ENCODE measurements around the gene PKNOX1.
A peak's percentile ranks its signal among the peaks of the same experiment; 100 is the strongest.
"Not testable (repeated sequence)": the region's sequence is repeated elsewhere in the genome, so short reads cannot be mapped to it uniquely, and the experiment has no call there.

The PKNOX1 gene

DNA sequence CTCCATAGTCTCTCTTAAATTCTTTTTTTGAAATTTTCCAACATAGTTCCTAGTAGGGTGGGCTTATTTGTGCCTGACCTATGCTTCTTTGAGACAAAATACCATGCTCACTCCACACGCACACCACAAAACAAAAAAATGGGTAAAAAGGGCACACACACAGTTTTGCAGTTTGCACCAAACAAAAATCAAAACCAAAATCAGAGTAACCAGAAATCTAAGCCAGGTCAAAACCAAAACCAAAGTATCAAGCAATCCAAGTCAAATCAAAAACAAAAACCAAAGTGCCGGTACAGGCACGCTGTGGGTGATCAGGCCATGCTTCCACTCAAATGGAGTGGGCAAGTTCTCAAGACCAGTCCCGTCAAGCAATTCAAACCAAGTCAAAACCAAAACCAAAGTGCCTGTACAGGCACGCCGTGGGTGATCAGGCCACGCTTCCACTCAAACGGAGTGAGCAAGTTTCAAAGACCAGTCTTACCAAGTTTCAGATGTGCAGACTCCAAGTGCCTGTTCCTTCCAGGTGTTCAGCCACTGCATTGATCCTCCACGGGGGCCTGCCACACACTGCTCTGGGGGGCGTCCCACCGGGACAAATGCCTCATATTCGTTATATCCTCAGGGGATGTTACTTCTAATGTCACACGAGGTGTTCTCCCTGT, 25.1 kb upstream of the PKNOX1 start:
- not testable (repeated sequence) for FAIRE-seq

GRCh38 chr21:42951193-42951592, 23.2 kb upstream of the PKNOX1 start:
- FAIRE-seq; DNase-seq (ENCODE audit: low spot score): not testable (repeated sequence)

More for the DNA sequence above, 25.1 kb upstream of the PKNOX1 start:
- DNase-seq (ENCODE audit: low spot score) = not testable (repeated sequence)

DNA sequence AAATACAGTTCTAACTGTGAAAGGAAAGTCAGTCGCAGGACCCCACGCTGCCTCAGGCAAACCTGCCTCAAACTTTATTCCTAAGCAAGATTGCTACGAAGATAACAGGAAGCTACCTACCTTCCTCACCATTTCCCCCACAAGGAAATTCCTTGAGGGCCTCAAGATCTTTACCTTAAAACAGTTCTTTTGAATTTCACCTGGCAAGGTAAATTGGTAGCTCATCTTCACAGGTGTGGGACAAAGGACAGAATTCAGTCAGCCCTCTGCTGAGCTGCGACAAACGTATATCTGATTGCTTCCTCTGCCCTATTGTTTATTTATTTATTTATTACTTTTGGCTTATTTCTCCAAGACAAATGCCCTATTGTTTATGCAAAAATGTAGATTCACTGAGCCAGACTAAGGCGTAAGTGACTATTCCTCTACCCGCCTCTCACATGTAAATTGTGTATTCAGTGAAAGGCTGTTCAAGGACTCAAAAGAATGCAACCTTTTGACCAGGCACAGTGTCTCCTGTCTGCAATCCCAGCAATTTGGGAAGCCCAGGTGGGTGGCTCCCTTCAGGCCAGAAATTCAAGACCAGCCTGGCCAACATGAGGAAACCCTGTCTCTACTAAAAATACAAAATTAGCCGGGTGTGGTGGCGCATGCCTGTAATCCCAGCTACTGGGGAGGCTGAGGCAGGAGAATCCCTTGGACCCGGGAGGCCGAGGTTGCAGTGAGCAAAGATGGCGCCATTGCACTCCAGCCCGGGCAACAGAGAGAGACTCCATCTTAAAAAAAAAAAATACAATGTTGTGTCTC, 17.3 kb upstream of the PKNOX1 start:
- no peak for FAIRE-seq
- no peak for DNase-seq (ENCODE audit: low spot score)

DNA sequence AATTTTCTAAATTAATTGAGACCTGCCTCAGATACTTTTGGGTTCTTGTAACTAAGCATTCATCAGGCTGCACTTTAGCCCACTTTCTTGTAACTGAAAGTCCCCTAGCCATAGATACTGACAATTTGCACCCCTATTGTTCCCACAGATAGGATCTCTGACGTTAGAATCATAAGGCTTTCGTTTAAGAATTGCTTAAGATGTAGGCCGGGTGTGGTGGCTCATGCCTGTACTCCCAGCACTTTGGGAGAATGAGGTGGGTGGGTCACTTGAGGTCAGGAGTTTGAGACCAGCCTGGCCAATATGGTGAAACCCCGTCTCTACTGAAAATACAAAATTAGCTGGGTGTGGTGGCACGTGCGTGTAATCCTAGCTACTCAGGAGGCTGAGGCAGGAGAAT, 16.2 kb upstream of the PKNOX1 start:
- FAIRE-seq; DNase-seq (ENCODE audit: low spot score): not testable (repeated sequence)

- FAIRE-seq (no peak), DNase-seq (ENCODE audit: low spot score) (no peak)
Measured at GRCh38 chr21:42959728-42960127, 14.6 kb upstream of the PKNOX1 start.

DNA sequence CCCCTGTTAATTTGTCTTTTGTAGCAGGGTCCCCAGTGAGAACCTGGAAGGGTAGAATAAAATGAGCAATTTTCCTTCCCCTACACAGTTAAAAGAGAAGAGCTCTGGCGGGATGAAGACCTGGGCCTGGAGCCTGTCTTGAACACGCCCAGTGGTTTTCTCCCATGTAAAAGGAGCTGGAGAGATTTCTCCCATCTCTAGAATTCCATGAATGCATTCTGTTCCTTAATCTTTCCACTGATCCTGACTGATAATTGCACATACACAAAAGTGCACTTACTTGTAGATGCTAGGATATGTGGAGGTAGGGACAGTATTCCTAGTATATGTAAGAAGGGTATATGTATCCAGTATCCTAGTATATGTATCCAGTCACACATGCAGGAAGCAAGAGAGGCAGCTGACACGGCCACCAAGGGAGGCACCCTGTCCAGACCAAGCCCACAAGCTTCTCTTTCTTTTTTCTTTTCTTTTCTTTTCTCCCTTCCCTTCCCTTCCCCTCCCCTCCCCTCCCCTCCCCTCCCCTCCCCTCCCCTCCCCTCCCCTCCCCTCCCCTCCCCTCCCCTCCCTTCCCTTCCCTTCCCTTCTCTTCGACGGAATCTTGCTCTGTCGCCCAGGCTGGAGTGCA, 11.9 kb upstream of the PKNOX1 start:
- DNase-seq (ENCODE audit: low spot score) (no peak), FAIRE-seq (no peak)

GRCh38 chr21:42964086-42964485, 10.3 kb upstream of the PKNOX1 start:
- DNase-seq (ENCODE audit: low spot score) (no peak), FAIRE-seq (no peak)

GRCh38 chr21:42964546-42965210, 9.7 kb upstream of the PKNOX1 start:
- FAIRE-seq = no peak

DNA sequence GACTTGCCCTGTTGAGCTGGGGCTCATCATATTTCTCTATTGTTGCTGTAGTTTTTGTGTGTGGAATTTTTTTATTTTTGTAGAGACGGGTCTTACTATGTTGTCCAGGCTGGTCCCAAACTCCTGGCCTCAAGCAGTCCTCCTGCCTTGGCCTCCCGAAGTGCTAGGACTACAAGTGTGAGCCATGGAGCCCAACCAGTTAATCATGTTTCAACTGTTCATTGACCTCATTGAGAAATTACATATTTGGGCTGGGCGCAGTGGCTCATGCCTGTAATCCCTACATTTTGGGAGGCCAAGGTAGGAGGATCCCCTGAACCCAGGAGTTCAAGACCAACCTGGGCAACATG, 9.2 kb upstream of the PKNOX1 start:
- FAIRE-seq (no peak), DNase-seq (ENCODE audit: low spot score) (no peak)

More at GRCh38 chr21:42964546-42965210, 9.7 kb upstream of the PKNOX1 start:
- no peak for DNase-seq (ENCODE audit: low spot score)

DNA sequence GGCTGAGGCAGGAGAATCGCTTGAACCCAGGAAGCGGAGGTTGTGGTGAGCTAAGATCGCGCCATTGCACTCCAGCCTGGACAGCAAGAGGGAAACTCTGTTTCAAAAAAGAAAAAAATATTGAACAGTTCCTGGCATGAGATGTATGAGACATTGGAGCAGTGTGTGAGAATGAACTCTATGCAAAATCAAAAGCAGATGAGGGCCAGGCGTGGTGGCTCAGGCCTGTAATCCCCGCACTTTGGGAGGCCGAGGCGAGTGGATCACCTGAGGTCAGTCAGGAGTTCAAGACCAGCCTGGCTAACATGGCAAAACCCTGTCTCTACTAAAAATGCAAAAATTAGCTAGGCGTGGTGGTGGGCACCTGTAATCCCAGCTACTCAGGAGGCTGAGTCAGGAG, 6.7 kb upstream of the PKNOX1 start:
- not testable (repeated sequence) for FAIRE-seq

GRCh38 chr21:42969193-42969600, 5.2 kb upstream of the PKNOX1 start:
- no peak for FAIRE-seq

More for the DNA sequence above, 6.7 kb upstream of the PKNOX1 start:
- DNase-seq (ENCODE audit: low spot score) = not testable (repeated sequence)

DNA sequence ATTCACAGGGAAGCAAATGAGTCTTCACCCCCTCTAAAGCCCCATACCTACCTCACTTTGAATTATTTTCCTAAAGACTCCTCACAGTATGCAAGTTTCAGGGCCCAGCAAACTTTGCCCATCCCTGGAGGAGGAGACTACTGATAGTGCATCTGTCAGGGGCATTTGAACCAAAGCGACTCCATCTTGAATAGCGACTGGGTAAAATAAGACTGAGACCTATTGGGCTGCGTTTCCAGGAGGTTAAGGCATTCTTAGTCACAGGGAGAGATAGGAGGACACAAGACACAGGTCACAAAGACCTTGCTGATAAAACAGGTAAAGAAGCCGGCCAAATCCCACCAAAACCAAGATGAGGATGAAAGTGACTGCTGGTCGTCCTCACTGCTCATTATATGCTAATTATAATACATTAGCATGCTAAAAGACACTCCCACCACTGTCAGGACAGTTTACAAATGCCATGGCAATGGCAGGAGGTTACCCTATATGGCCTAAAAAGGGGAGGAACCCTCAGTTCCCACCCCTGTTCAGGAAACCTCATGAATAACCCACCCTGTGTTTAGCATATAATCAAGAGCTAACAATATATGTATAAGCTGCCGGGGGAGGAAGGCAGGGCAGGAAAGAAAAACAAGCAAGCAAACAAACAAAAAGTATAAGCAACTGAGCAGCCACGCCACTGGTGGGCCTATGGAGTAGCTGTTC, 3.3 kb upstream of the PKNOX1 start:
- no peak for DNase-seq (ENCODE audit: low spot score)

More at GRCh38 chr21:42969193-42969600, 5.2 kb upstream of the PKNOX1 start:
- no peak for DNase-seq (ENCODE audit: low spot score)

GRCh38 chr21:42971897-42972275, 2.5 kb upstream of the PKNOX1 start:
- FAIRE-seq = no peak
- no peak for DNase-seq (ENCODE audit: low spot score)

More for the DNA sequence above, 3.3 kb upstream of the PKNOX1 start:
- no peak for FAIRE-seq

DNA sequence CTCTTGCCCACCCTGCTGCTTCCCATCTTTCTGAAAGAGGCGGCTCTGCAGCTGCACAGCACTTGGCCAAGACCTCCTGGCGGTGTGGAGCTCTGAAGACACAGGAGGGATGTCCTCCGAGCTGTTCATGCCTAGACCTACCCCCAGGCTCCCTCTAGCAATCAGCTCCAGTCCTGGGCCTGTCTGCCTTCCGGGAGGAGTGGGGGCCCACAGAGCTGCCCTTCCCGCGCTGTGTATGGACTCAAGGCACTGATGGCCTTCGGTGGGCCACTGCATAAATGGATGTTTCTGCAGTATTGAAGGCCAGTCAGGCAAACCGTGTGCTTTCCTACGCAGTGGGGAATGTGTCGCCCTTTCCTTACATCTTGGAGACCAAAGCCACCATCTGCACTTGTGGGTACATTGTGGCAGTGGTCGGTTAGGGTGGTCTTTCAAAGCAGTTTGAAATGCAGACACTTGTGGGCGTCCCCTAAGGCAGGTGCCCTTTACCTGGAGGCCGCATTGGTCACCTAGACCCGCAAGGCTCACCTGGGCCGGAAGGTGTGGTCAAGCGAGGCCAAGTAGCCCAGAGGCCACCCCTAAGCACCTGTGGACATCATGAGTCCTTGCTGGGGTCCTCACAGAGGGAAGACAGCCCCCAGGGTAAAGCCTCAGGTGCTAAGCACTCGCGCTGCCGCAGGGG, 912 bp upstream of the PKNOX1 start:
- no peak for DNase-seq (ENCODE audit: low spot score)
- no peak for FAIRE-seq

- FAIRE-seq = no peak
- peak; percentile 21 for DNase-seq (ENCODE audit: low spot score)
Measured at GRCh38 chr21:42974832-42975820, 764 bp downstream of the PKNOX1 start.

GRCh38 chr21:42975886-42976608, 1.7 kb downstream of the PKNOX1 start:
- no peak for FAIRE-seq
- DNase-seq (ENCODE audit: low spot score) = no peak

DNA sequence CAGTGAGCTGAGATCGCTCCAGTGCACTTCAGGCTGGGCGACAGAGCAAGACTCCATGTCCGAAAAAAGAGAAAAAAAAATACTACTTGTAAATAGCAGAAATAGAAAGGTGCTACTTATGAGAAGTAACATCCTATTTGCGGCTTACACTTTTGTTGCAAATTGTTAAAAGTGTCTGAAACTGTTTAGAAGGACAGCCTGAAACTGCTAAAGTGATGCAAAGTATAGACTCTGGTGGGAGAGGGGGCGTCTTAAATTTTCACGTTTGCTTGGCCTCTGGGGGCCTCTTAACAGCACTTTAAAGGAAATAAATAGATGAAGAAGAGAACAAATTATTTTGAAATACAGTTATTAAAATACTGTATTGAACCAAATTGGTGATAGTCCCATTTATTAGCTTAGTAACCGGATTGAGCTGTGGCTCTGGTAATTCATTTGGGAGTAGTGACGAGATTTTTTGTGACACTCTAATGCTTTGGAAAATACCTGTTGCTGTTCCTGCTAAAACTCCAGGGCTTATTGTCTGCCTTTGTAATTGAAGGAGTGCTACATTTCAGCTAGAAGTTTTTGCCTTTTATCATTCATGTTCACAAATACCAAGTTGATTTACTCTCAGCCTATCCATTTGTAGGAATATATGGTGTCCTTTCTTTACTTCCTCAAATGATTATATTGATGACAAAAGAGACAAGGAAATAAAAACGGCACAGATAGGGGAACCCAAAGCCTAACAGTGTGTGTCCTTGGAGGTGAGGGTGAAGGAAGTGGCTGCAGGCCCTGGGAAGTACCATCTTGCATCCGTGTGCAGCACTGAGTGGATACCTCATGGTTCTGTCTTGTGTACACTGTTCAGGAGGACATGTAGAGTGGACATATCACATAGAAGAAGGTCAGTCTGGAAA, 6.2 kb downstream of the PKNOX1 start:
- DNase-seq (ENCODE audit: low spot score) = no peak
- FAIRE-seq = no peak

DNA sequence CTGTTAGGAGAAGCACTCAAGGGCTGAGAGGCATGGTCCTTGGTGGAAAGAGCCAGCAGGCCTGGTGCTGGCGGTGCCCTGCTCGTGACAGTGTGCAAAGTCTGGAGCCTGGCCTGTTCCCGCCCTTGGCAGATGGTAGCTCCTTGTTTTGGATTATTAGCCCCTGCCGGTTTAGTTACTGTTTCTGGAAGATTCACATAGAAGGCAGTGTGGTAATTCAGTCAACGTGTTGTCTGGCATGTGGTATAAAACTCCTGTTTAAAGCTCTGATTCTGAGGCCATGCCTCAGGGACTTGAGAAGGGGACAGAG, 6.8 kb downstream of the PKNOX1 start:
- no peak for DNase-seq (ENCODE audit: low spot score)
- no peak for FAIRE-seq

Data from RCC 7860 (cell line).